NCI-H345 (cell line): ENCODE data around the gene ATXN7L1.

Experiments
- DNase-seq: peaks from one replicate; lab custom pipeline; 2025; lab: John Stamatoyannopoulos, UW

Gene ATXN7L1

GRCh38 chr7:105776986-105777910 lies 99.2 kb downstream of the ATXN7L1 start:
- DNase-seq: no peak

DNA sequence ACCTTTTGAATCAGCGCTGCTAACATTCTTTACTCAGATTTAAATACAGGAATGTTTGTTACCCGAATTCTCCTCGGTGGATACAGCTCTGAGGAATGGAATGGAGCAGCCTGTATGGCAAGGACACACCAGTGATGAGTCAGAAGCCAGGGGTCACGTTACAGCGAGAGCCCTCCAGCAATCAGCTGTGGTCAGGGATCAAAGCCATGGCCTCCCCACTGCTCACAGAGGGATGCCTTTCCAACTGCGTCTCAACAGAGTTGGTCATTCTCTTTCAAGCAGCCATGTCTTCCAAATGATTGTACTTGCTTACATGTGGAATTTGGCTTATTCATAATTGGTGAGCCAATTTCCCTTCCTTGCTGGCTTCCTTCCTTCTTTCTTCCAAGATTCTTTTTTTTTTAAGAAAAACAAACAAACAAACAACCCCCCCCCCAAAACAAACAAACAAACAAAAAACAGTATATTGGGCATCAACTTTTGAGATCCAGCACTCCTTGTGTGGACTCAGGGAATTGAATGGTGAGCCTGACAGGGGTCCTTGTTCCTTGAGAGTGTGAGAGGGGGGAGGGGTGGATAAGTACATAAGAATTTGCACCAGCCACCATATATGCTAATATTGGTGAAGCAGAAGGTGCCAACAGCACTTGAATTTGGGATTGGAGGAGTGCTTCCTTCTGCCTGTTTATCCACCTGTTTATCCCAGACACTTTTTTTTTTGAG lies 100.2 kb downstream of the ATXN7L1 start:
- DNase-seq: no peak

- no peak for DNase-seq
These were observed 100.8 kb downstream of the ATXN7L1 start for GRCh38 chr7:105775580-105775979.

DNA sequence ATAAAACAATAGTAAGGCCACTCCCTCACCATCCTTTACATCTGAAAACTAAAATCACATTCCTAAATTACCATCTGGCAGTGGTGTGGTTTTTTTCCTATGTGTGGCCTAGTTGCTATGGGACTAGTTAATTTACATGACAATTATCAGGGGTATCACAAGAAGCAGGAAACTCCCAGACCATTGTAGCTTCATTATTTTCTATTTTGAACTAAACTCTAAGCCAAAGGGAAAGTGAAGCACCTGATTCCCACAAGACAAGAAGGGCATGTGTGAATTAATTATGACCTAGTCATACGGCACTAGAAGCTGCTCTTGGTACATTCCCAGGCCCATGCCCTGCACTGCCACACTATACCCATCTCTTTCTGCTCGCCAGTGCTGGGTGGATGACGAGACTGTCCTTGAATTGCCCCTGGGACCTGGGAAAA lies 103.4 kb downstream of the ATXN7L1 start:
- peak; percentile 36 for DNase-seq

GRCh38 chr7:105769901-105770628 lies 106.3 kb downstream of the ATXN7L1 start:
- DNase-seq: no peak

GRCh38 chr7:105768898-105769507 lies 107.4 kb downstream of the ATXN7L1 start:
- DNase-seq: no peak

- no peak for DNase-seq
These were observed 108.3 kb downstream of the ATXN7L1 start for GRCh38 chr7:105768117-105768516.

DNA sequence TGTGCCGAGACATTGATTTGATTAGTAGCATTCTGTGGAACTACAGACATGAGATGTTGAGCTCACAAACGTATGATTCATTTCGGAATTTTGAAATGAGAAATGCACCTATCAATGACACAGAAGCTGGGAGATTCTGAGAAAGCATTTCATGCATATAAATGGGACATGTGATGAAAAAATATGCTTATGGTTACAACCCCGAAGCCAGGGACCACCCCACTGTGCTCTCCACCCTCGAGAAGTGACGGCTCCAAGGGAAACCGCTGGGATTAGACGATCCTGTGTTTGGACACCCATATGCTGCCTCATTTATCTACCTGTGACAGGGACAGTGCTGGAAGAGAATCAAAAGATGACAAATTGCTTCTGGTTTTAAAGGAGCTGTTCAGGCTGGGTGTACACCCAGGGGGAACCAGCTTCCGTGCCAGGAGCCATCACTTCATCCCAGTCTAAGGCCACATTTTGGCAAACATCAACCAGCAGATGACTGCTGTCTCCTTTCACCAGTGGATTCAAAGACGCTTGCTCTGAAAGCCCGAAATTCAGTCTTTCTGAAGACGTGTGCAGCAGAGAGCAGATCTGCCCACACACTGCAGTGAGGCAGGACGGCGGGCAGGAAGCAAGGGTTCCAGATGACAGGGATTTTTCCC lies 109.9 kb downstream of the ATXN7L1 start:
- no peak for DNase-seq

DNA sequence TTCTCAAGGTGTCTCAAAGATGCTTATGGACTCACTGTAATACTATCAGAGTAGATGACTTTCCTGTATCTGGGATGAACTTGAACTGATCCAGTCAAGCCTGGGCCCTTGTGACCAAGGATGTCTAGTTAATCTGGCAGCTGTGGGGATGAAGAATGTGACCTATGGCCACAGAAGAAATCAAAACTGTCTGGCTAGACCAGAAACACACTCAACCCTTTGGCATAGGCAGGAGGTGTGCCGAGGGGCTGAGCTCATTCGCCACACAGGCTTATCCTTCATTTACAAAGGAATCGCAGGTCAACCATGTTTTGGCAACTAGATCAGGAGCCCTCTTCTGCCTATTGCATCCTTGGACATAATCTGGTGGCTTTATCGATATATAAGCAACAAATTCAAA lies 110.6 kb downstream of the ATXN7L1 start:
- no peak for DNase-seq

DNA sequence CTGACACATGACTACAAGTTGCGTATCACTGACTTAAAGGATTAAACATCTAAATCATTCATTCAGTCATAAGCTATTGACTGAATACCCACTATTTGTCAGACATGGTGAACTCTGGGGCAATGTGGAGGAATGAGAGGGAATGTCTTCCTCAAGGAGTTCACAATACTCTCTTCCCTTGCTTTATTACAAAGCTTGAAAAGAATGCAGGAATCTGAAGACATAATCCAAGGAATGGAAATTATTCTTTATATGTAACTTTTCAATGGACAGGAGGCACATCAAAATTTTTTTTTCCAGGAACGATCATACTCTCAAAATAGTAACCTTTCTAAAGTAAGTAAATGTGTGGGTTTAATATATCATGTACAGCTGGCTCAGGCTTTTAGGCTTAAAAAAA lies 111.9 kb downstream of the ATXN7L1 start:
- no peak for DNase-seq

DNA sequence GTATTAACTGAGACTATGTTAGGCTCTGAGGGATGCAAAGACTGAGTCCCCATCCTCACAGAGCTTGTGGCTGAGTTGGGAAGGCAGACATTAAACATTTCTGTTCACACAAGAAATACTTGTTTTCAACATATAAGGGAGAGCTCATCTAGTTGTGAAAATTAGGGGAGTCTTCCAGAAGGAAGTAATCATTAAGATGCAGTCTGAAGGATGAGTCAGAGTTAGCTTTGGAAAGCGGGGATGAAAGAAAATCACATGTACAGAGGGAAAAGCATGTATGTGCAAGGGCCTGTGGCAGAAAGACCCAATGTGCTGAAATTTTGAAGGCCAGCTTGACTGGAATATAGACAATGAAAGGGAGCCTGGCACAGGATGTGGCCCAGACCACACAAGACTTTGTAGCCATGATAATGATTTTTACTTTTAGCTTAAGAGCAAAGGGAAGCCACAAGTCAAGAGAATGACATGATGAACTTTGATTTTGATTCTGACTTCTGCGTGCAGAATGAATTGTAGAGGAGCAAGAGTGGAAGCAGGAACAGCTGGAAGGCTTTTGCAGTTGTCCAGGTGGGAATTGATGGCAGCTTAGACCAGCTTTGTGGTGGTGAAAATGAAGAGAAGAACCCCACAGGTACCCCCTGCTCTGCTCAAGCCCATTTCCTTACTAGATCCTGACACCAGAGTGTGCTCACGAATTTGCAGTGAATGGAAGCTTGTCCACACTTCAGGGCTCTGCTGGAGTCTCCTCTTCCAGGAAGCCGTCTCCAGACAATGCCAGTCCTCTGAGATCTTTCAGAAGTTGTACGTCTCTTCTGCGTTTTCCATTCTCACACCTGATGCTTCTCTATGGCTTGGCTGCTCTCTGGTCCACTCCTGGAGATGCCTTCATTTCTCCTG lies 115.6 kb downstream of the ATXN7L1 start:
- DNase-seq: no peak

DNA sequence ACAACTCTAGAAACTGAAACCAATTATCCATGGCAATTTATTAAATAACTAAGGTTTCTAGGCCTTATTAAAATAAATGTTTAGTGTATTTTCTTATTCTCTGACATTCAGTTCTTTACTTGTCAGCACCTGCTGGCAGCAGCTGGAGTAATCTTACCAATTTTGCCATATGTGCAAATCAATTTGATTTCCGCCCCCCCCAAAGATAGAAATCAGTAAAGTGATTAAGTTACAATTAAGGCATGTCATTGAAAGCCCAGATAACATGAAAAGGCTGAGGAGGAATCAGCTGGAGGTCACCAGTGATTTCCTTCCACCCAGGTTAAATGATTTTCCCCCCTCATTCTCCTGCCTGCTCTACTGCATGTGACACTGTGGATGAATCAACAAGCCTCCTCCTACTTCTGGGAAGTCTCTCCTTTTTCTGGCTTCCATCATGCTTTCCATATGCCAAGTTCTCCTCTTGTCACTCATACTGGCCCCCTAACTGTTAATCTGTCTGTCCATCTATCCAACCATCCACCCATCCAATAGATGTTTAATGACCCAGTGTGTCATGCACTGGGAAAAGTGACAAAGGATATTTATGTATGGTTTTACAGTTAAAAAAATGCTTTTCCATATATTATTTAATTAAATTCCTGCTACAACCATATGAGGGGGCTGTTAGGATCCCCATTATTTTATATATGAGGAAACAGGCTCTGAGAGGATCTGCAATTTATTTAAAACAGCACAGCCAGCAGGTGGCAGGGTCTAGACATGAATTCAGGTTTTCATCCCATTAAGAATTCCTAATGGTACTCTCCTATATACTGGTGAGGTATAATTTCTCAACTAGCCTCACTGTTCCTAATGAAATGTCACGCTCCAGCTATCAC lies 116.5 kb downstream of the ATXN7L1 start:
- DNase-seq: peak; percentile 39

- DNase-seq: no peak
These were observed 120.0 kb downstream of the ATXN7L1 start for GRCh38 chr7:105756367-105756766.

DNA sequence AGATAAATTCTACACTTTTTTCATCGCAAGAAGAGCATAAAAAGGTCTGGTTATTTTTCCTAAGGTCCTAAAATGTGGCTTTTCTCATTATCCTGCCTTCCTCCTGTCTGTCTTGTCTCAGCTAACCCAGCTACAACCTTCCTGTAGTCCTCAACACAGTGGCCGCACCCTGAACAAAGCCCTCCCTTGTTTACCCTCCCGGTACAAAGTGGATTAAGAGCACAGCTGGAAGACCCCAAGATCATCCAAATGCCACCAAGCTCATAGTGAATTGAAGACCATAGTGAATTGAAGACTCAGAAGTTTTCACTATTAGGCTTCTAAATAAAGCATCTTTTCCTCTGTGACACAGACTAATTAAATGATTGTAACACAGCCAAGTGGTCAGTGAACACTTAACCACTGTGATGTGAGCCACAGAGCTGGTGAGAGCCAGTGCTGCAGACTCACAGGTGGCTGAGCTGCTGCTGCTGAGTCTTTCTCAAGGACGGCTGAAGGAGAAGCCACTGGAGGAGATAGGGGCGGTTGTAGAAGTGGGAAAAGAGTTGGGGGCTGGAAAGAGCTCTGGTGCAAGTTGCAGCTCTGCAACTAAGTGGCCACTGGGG lies 123.6 kb downstream of the ATXN7L1 start:
- DNase-seq: no peak

GRCh38 chr7:105751054-105751453 lies 125.3 kb downstream of the ATXN7L1 start:
- no peak for DNase-seq

DNA sequence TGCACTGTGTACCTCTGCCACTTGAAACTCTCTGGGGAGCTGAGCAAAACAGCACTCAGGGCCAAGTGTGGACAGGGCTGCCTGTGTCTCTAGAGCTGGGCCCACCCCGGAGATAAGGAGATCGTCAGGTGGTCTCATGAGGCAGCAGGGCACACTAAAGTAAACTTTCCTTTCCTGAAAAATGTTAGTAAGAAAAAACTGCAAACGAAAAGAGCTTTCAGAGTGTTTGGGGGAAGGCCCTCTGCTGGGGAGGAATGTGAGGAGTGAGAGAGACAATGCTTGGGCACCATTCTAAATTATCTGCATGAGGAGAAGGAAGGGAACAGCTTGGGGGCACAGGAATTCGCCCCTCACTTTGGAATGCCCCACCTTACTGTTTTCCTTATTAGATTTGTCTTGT lies 127.7 kb downstream of the ATXN7L1 start:
- no peak for DNase-seq

GRCh38 chr7:105745681-105746330 lies 130.6 kb downstream of the ATXN7L1 start:
- DNase-seq: no peak

- DNase-seq: no peak
These were observed 132.1 kb downstream of the ATXN7L1 start for GRCh38 chr7:105744258-105744657.
